ENCODE results near the gene TRUB1. TPM values are rescaled to one million over a fixed set of nuclear protein-coding genes. Genes with fewer than 3 reads are reported as not detected.

TRUB1 gene
- polyA plus RNA-seq, 1 of the 3 experiments (the other 2 are of a cell fraction), result 9.9 TPM

GRCh38 chr10:114943000-114943399 lies 5.0 kb downstream of the TRUB1 start:
- no peaks in the 10 kb centered on the region for H3K9me2 ChIP-seq
- no peaks in the 10 kb centered on the region for H4K20me1 ChIP-seq (ENCODE audit: insufficient read depth)
- peaks cover 65% of the 10 kb centered on the region for H3K79me2 ChIP-seq (ENCODE audit: insufficient read depth)
- no peak for DNase-seq
- no peak overlapping the region for H3K9ac ChIP-seq
- no peak overlapping the region for H3K27ac ChIP-seq (ENCODE audit: low read depth in 2 of 2, low read length in 1 of 2)
- H3K4me3 ChIP-seq (ENCODE audit: low read depth in 2 of 2, low read length in 1 of 2), result no peak overlapping the region
- no peak overlapping the region for H2AFZ ChIP-seq (ENCODE audit: low read depth)
- H3K36me3 ChIP-seq (replicated peaks in 1 of 2; ENCODE audit: control insufficient read depth in 1 of 2, insufficient read depth in 2 of 2, low read length in 1 of 2), result peaks cover 41 to 54% of the 10 kb centered on the region in 2 experiments
- no peak overlapping the region for H3K4me2 ChIP-seq
- ChIA-PET POLR2A (interaction anchor here (0.6 kb wide), 1 partner anchor 1468 kb away, joined by 3 read pairs; no protein-coding TSS in a partner anchor), CTCF (no interaction called here)
- H3F3A ChIP-seq (replicated peaks; ENCODE audit: insufficient read depth), result no peaks in the 10 kb centered on the region
- H3K9me3 ChIP-seq, result no peaks in the 10 kb centered on the region
- no peak for TF ChIP-seq EZH2phosphoT487 (IDR thresholded peaks at IDR 0.05; ENCODE audit: borderline replicate concordance, low read depth)
- TF ChIP-seq POLR2AphosphoS5 (IDR thresholded peaks at IDR 0.05; ENCODE audit: low read depth, low read length), result no peak
- TF ChIP-seq USF1 (IDR thresholded peaks at IDR 0.05; ENCODE audit: borderline replicate concordance, low read depth), result no peak
- no peak for TF ChIP-seq IRF3 (IDR thresholded peaks at IDR 0.05; ENCODE audit: low read depth, low read length)
- TF ChIP-seq EP300 (IDR thresholded peaks at IDR 0.05; ENCODE audit: borderline replicate concordance in 1 of 2, low read depth in 1 of 2, low read length in 1 of 2), result no peak
- no peak for TF ChIP-seq TCF12 (IDR thresholded peaks at IDR 0.05)
- TF ChIP-seq USF2 (IDR thresholded peaks at IDR 0.05; ENCODE audit: borderline replicate concordance, low read depth, low read length), result no peak
- TF ChIP-seq RCOR1 (IDR thresholded peaks at IDR 0.05; ENCODE audit: low read length), result no peak
- TF ChIP-seq REST (IDR thresholded peaks at IDR 0.05; ENCODE audit: low read depth, low read length), result no peak
- TF ChIP-seq JUND (IDR thresholded peaks at IDR 0.05), result no peak
- no peak for TF ChIP-seq MXI1 (IDR thresholded peaks at IDR 0.05; ENCODE audit: low read depth, low read length)
- no peak for TF ChIP-seq MEF2A (IDR thresholded peaks at IDR 0.05; ENCODE audit: borderline replicate concordance, low read depth)
- TF ChIP-seq NRF1 (IDR thresholded peaks at IDR 0.05; ENCODE audit: low read depth, low read length), result no peak
- TF ChIP-seq TEAD4 (IDR thresholded peaks at IDR 0.05; ENCODE audit: borderline replicate concordance, insufficient read depth), result no peak
- no peak for TF ChIP-seq YY1 (IDR thresholded peaks at IDR 0.05; ENCODE audit: low read depth)
- no peak for TF ChIP-seq RXRA (IDR thresholded peaks at IDR 0.05; ENCODE audit: borderline replicate concordance, low read depth)
- no peak for TF ChIP-seq GABPA (IDR thresholded peaks at IDR 0.05; ENCODE audit: low read depth)
- no peaks in the 10 kb centered on the region for H3K27me3 ChIP-seq (ENCODE audit: insufficient read depth)
- peaks cover 5 to 9% of the 10 kb centered on the region in 2 experiments; a peak in 2 of 4 replicates for H3K4me1 ChIP-seq (ENCODE audit: control insufficient read depth in 1 of 2, insufficient read depth in 2 of 2, low read depth in 1 of 2, low read length in 1 of 2)
- 95% methylated on average over 5 of the region's 5 CpGs for WGBS (ENCODE audit: low lambda C conversion rate)

Measured in SK-N-SH (cell line).